Neural progenitor cell (in vitro differentiated cells): ENCODE measurements around the gene TEPSIN. TPM values are rescaled to one million over a fixed set of nuclear protein-coding genes. Genes with fewer than 3 reads are reported as not detected.

Experiments used
- DNase-seq: peaks from one replicate; pipeline ENCODE4 v3.0.0-alpha.2; 2016; ENCODE audit warnings: low spot score
- H2AFZ ChIP-seq: fragments of 200-600 bp; sonication (generic); replicated peaks from 2 replicates; pipeline ENCODE4 v1.6.1; 2016; ENCODE audit warnings: antibody characterized with exemption
- H3F3A ChIP-seq: fragments of 200-600 bp; sonication (generic); 2 replicates; pipeline ENCODE4 v1.6.1; 2016; ENCODE audit warnings: antibody characterized with exemption, low read depth
- H3K27ac ChIP-seq: fragments of 200-600 bp; sonication (generic); 2 replicates; pipeline ENCODE4 v1.5.1; 2016; ENCODE audit warnings: mild to moderate bottlenecking
- H3K27me3 ChIP-seq: fragments of 200-600 bp; sonication (generic); 2 replicates; pipeline ENCODE4 v1.6.1; 2016; ENCODE audit warnings: mild to moderate bottlenecking, moderate library complexity
- H3K36me3 ChIP-seq: fragments of 200-600 bp; sonication (generic); 2 replicates; pipeline ENCODE4 v1.5.1; 2016
- H3K4me1 ChIP-seq: fragments of 200-600 bp; sonication (generic); 2 replicates; pipeline ENCODE4 v1.6.1; 2016; ENCODE audit warnings: mixed run types
- H3K4me2 ChIP-seq: fragments of 200-600 bp; sonication (generic); 2 replicates; pipeline ENCODE4 v1.6.1; 2016
- H3K4me3 ChIP-seq: fragments of 200-600 bp; sonication (generic); 2 replicates; pipeline ENCODE4 v1.5.1; 2016
- H3K79me2 ChIP-seq: fragments of 200-600 bp; sonication (generic); 2 replicates; pipeline ENCODE4 v1.6.1; 2016; ENCODE audit warnings: low read depth
- H3K9ac ChIP-seq: fragments of 200-600 bp; sonication (generic); 2 replicates; pipeline ENCODE4 v1.6.1; 2016
- H3K9me3 ChIP-seq: fragments of 200-600 bp; sonication (generic); 2 replicates; pipeline ENCODE4 v1.5.1; 2016; ENCODE audit warnings: low read depth
- H4K20me1 ChIP-seq: fragments of 200-600 bp; sonication (generic); 2 replicates; pipeline ENCODE4 v1.6.1; 2016; ENCODE audit warnings: low read depth
- H3K27ac Mint-ChIP-seq: 3 replicates; pipeline ENCODE4 v1.8.0; 2021; ENCODE audit warnings: mixed read lengths
- H3K27me3 Mint-ChIP-seq: 2 replicates; pipeline ENCODE4 v1.8.0; 2022; ENCODE audit warnings: low read depth, mild to moderate bottlenecking, inconsistent platforms, moderate library complexity, mixed read lengths; ENCODE audit not compliant: insufficient read depth
- H3K36me3 Mint-ChIP-seq: 3 replicates; pipeline ENCODE4 v1.8.0; 2021; ENCODE audit warnings: mixed read lengths
- H3K4me1 Mint-ChIP-seq: 3 replicates; pipeline ENCODE4 v1.8.0; 2021; ENCODE audit warnings: mixed read lengths
- H3K4me3 Mint-ChIP-seq: 3 replicates; pipeline ENCODE4 v1.8.0; 2021; ENCODE audit warnings: mild to moderate bottlenecking, moderate library complexity, mixed read lengths
- H3K9me3 Mint-ChIP-seq: 3 replicates; pipeline ENCODE4 v1.8.0; 2020; ENCODE audit warnings: mixed read lengths
- CTCF ChIP-seq: fragments of 200-600 bp; sonication (generic); IDR thresholded peaks from 2 replicates; pipeline ENCODE4 v1.5.1; 2017; ENCODE audit warnings: antibody characterized with exemption, mild to moderate bottlenecking
- EZH2 ChIP-seq: fragments of 200-600 bp; sonication (generic); IDR thresholded peaks from 2 replicates; pipeline ENCODE4 v1.6.1; 2017; ENCODE audit warnings: antibody characterized with exemption, mild to moderate bottlenecking, moderate library complexity
- EZH2phosphoT487 ChIP-seq: fragments of 200-600 bp; sonication (generic); IDR thresholded peaks from 2 replicates; pipeline ENCODE4 v1.6.1; 2017; ENCODE audit warnings: antibody characterized with exemption
- total RNA-seq: library from RNA; depleted of rRNA; stranded (reverse); fragments of >200 nt; gene quantifications from 2 replicates; pipeline ENCODE4 v1.2.3, GENCODE V29; 2015; ENCODE audit warnings: low replicate concordance

TEPSIN gene
- total RNA-seq, 1 donor from 2014 or later = 20.6 TPM

GRCh38 chr17:81245665-81246342 is 6.9 kb upstream of the TEPSIN start:
- H2AFZ ChIP-seq = no peak overlapping the region
- Mint-ChIP-seq H3K27me3 (peaks cover 8% of the 10 kb centered on the region), H3K4me1 (peaks cover 13% of the 10 kb centered on the region), H3K9me3 (no peaks in the 10 kb centered on the region), H3K36me3 (peaks cover 3% of the 10 kb centered on the region), H3K27ac (no peak overlapping the region), H3K4me3 (no peak overlapping the region)
- TF ChIP-seq CTCF = no peak
- TF ChIP-seq EZH2 = no peak
- TF ChIP-seq EZH2phosphoT487 = no peak
- H3K27me3 ChIP-seq = no peaks in the 10 kb centered on the region
- no peaks in the 10 kb centered on the region for H3K4me1 ChIP-seq
- no peaks in the 10 kb centered on the region for H3K79me2 ChIP-seq
- no peak for DNase-seq
- no peak overlapping the region for H3K9ac ChIP-seq
- no peaks in the 10 kb centered on the region for H3K36me3 ChIP-seq
- H4K20me1 ChIP-seq = peaks cover 9% of the 10 kb centered on the region
- no peak overlapping the region for H3K4me2 ChIP-seq
- no peaks in the 10 kb centered on the region for H3K9me3 ChIP-seq
- peaks cover 21% of the 10 kb centered on the region for H3F3A ChIP-seq
- H3K27ac ChIP-seq = no peak overlapping the region
- H3K4me3 ChIP-seq = no peak overlapping the region

GRCh38 chr17:81245024-81245664 is 6.3 kb upstream of the TEPSIN start:
- TF ChIP-seq CTCF (no peak), EZH2 (no peak), EZH2phosphoT487 (no peak)
- Histone ChIP-seq H3K27me3 (no peaks in the 10 kb centered on the region), H3K9ac (no peak overlapping the region), H3K36me3 (no peaks in the 10 kb centered on the region), H3K4me2 (no peak overlapping the region), H3K4me3 (no peak overlapping the region), H3K27ac (no peak overlapping the region), H3F3A (peaks cover 22% of the 10 kb centered on the region), H3K4me1 (peaks cover 2% of the 10 kb centered on the region), H2AFZ (no peak overlapping the region), H3K9me3 (no peaks in the 10 kb centered on the region), H4K20me1 (peaks cover 11% of the 10 kb centered on the region), H3K79me2 (peaks cover 6% of the 10 kb centered on the region)
- Mint-ChIP-seq H3K27me3 (peaks cover 8% of the 10 kb centered on the region), H3K27ac (peak overlapping the region; percentile 72), H3K9me3 (no peaks in the 10 kb centered on the region), H3K4me3 (no peak overlapping the region), H3K36me3 (peaks cover 4% of the 10 kb centered on the region), H3K4me1 (peaks cover 17% of the 10 kb centered on the region)
- no peak for DNase-seq

- Histone ChIP-seq H3K4me3 (no peak overlapping the region), H3K27ac (no peak overlapping the region), H3K4me2 (no peak overlapping the region), H3K36me3 (no peaks in the 10 kb centered on the region), H3K9ac (no peak overlapping the region), H3K79me2 (peaks cover 12% of the 10 kb centered on the region), H3K27me3 (no peaks in the 10 kb centered on the region), H3K9me3 (no peaks in the 10 kb centered on the region), H3K4me1 (peaks cover 5% of the 10 kb centered on the region), H4K20me1 (peaks cover 11% of the 10 kb centered on the region), H2AFZ (no peak overlapping the region), H3F3A (peaks cover 22% of the 10 kb centered on the region)
- Mint-ChIP-seq H3K4me1 (peaks cover 19% of the 10 kb centered on the region), H3K36me3 (peaks cover 4% of the 10 kb centered on the region), H3K27me3 (peaks cover 10% of the 10 kb centered on the region), H3K4me3 (peak overlapping the region; percentile 71), H3K27ac (peak overlapping the region; percentile 72), H3K9me3 (no peaks in the 10 kb centered on the region)
- no peak for TF ChIP-seq CTCF
- no peak for TF ChIP-seq EZH2
- DNase-seq = no peak
Observed at GRCh38 chr17:81244358-81245023, 5.6 kb upstream of the TEPSIN start.
